Measurements from ENCODE around the gene EZR. TPM values are rescaled to one million over a fixed set of nuclear protein-coding genes. Genes with fewer than 3 reads are reported as not detected.

EZR gene
- total and polyA plus RNA-seq, 2 of the 13 experiments (the other 11 are each of a cell fraction or from before 2014, with no cell fraction given): 34.7 to 60.3 TPM

GRCh38 chr6:158817728-158818580, 1.2 kb downstream of the EZR start (continued):
- TF ChIP-seq NFAT5 (CRISPR knock-in tag; IDR thresholded peaks at IDR 0.05): 0 out of 2 replicates have a peak, but pooled peaks have one; percentile 11
- TF ChIP-seq ZHX1 (CRISPR knock-in tag; IDR thresholded peaks at IDR 0.05; ENCODE audit: low read depth): no peak
- 0 out of 2 replicates have a peak, but pooled peaks have one; percentile 44 for TF ChIP-seq MAF1 (CRISPR knock-in tag; IDR thresholded peaks at IDR 0.05; ENCODE audit: borderline replicate concordance)
- TF ChIP-seq ZSCAN31 (CRISPR knock-in tag; IDR thresholded peaks at IDR 0.05; ENCODE audit: low read depth): no peak
- TF ChIP-seq PAF1 (CRISPR knock-in tag; IDR thresholded peaks at IDR 0.05): no peak
- TF ChIP-seq NRL (CRISPR knock-in tag; IDR thresholded peaks at IDR 0.05; ENCODE audit: borderline replicate concordance): 0 out of 2 replicates have a peak, but pooled peaks have one; percentile 47
- TF ChIP-seq ZNF772 (CRISPR knock-in tag; IDR thresholded peaks at IDR 0.05): peak; percentile 61; the same call in 1 of the 2 replicates
- no peak; the same call in 1 of the 2 replicates for TF ChIP-seq ZNF441 (CRISPR knock-in tag; IDR thresholded peaks at IDR 0.05; ENCODE audit: borderline replicate concordance)
- no peak for TF ChIP-seq KLF13 (CRISPR knock-in tag; IDR thresholded peaks at IDR 0.05)
- TF ChIP-seq ATF1 (CRISPR knock-in tag; IDR thresholded peaks at IDR 0.05): no peak
- TF ChIP-seq, protein P1, sequence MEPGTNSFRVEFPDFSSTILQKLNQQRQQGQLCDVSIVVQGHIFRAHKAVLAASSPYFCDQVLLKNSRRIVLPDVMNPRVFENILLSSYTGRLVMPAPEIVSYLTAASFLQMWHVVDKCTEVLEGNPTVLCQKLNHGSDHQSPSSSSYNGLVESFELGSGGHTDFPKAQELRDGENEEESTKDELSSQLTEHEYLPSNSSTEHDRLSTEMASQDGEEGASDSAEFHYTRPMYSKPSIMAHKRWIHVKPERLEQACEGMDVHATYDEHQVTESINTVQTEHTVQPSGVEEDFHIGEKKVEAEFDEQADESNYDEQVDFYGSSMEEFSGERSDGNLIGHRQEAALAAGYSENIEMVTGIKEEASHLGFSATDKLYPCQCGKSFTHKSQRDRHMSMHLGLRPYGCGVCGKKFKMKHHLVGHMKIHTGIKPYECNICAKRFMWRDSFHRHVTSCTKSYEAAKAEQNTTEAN (CRISPR knock-in tag; conservative IDR thresholded peaks at IDR 0.05): no peak; the same call in 1 of the 2 replicates
- no peak for TF ChIP-seq MTA3 (CRISPR knock-in tag; IDR thresholded peaks at IDR 0.05)
- TF ChIP-seq HHEX (CRISPR knock-in tag; IDR thresholded peaks at IDR 0.05): no peak
- no peak for TF ChIP-seq TBL1XR1 (IDR thresholded peaks at IDR 0.05; ENCODE audit: borderline replicate concordance, low read length, partially characterized antibody)
- no peak for TF ChIP-seq HCFC1 (IDR thresholded peaks at IDR 0.05; ENCODE audit: low read depth, low read length)
- TF ChIP-seq SIN3B (IDR thresholded peaks at IDR 0.05; ENCODE audit: low read length): no peak
- TF ChIP-seq ZBTB14 (CRISPR knock-in tag; IDR thresholded peaks at IDR 0.05): no peak; the same call in 1 of the 2 replicates
- no peak for TF ChIP-seq WIZ (CRISPR knock-in tag; IDR thresholded peaks at IDR 0.05)
